HCT116 (cell line): ENCODE results near the gene UQCRQ. TPM values are rescaled to one million over a fixed set of nuclear protein-coding genes. Genes with fewer than 3 reads are reported as not detected.

Source experiments
- ATAC-seq: fragments of 200-7000 bp; cut with Tn5 transposase; 2 replicates; pipeline ENCODE4 v1.9.1; 2020; ENCODE audit warnings: mild to moderate bottlenecking, moderate library complexity
- BruUV-seq: library from RNA; stranded (reverse); fragments of 400-500 nt; replicated peaks from 2 replicates; lab custom pipeline; 2021; lab: Mats Ljungman, UMichigan
- CTCF ChIA-PET: fragments of 300-600 bp; sonication (Branson Sonifier 250); formaldehyde crosslinking; loops from one replicate; lab custom pipeline; 2021; ENCODE audit warnings: antibody characterized with exemption; lab: Charles Lee
- POLR2A ChIA-PET: fragments of 300-600, 350-600 bp; sonication (Branson Sonifier 250); formaldehyde crosslinking; loops from one replicate; lab custom pipeline; 2021; ENCODE audit warnings: antibody characterized with exemption; lab: Charles Lee
- RAD21 ChIA-PET, 2 experiments: fragments of 300-600 bp; sonication (Branson Sonifier 250); formaldehyde crosslinking; loops; one replicate each; lab custom pipeline; 2023; ENCODE audit warnings: low total read pairs in 2 of 2; ENCODE audit not compliant: uncharacterized antibody in 2 of 2, unreplicated experiment in 2 of 2, low non-redundant PET in 1 of 2; lab: Charles Lee
- DNase-seq: peaks from one replicate; pipeline ENCODE4 v3.0.0-alpha.2; 2010; ENCODE audit warnings: low read depth, low spot score
- H2AFZ ChIP-seq: fragments of 200-600 bp; shearing (Covaris generic), sonication (generic); 2 replicates; pipeline ENCODE4 v1.6.1; 2017; ENCODE audit warnings: low read depth, mixed run types, mixed read lengths, antibody characterized with exemption, low read length; ENCODE audit not compliant: poor library complexity, severe bottlenecking
- H3K27ac ChIP-seq: 2 replicates; pipeline ENCODE4 v1.5.1; 2012; ENCODE audit warnings: low read depth, low read length
- H3K27me3 ChIP-seq: fragments of 200-600 bp; sonication (generic); 2 replicates; pipeline ENCODE4 v1.6.1; 2016; ENCODE audit warnings: mixed run types, low read length, mixed read lengths; ENCODE audit not compliant: insufficient read depth
- H3K36me3 ChIP-seq, 2 experiments: fragments of 200-500 bp in 1 of 2; fragments of 200-600 bp in 1 of 2; sonication (Bioruptor generic) in 1 of 2; sonication (generic) in 1 of 2; 2 replicates each; pipeline versions ENCODE4 v1.5.1 to v1.6.1; 2014 to 2016; ENCODE audit warnings: low read length in 2 of 2, inconsistent platforms in 1 of 2, mixed read lengths in 1 of 2, mixed run types in 1 of 2; ENCODE audit not compliant: insufficient read depth in 2 of 2, control insufficient read depth in 1 of 2
- H3K4me1 ChIP-seq, 2 experiments: fragments of 200-600 bp in 1 of 2; sonication (generic) in 1 of 2; 2 replicates each; pipeline versions ENCODE4 v1.5.1 to v1.6.1; 2012 to 2017; ENCODE audit warnings: low read length in 2 of 2, inconsistent platforms in 1 of 2, mild to moderate bottlenecking in 1 of 2, mixed read lengths in 1 of 2, mixed run types in 1 of 2, moderate library complexity in 1 of 2; ENCODE audit not compliant: insufficient read depth in 2 of 2, control insufficient read depth in 1 of 2
- H3K4me2 ChIP-seq: fragments of 200-600 bp; sonication (generic); 2 replicates; pipeline ENCODE4 v1.6.1; 2017; ENCODE audit warnings: mixed run types, low read length, mixed read lengths
- H3K4me3 ChIP-seq, 2 experiments: fragments of 200-600 bp in 1 of 2; sonication (generic) in 1 of 2; replicated peaks in 1 of 2; 2 replicates each; pipeline ENCODE4 v1.5.1; 2011 to 2016; ENCODE audit warnings: low read length in 2 of 2, control low read depth in 1 of 2, low read depth in 1 of 2, mild to moderate bottlenecking in 1 of 2, mixed read lengths in 1 of 2, mixed run types in 1 of 2
- H3K79me2 ChIP-seq: fragments of 200-600 bp; sonication (generic); 2 replicates; pipeline ENCODE4 v1.6.1; 2017; ENCODE audit warnings: mild to moderate bottlenecking, mixed run types, low read length, moderate library complexity, mixed read lengths; ENCODE audit not compliant: insufficient read depth
- H3K9ac ChIP-seq: fragments of 200-600 bp; sonication (generic); 2 replicates; pipeline ENCODE4 v1.6.1; 2016; ENCODE audit warnings: low read length, mixed read lengths
- H3K9me2 ChIP-seq: fragments of 200-600 bp; sonication (generic), shearing (Covaris generic); 2 replicates; pipeline ENCODE4 v1.6.1; 2017; ENCODE audit warnings: mixed run types, mild to moderate bottlenecking, moderate library complexity; ENCODE audit not compliant: insufficient read depth
- H3K9me3 ChIP-seq, 2 experiments: fragments of 200-500 bp in 1 of 2; fragments of 200-600 bp in 1 of 2; sonication (Bioruptor generic) in 1 of 2; sonication (generic) in 1 of 2; 2 replicates each; pipeline ENCODE4 v1.6.1; 2014 to 2017; ENCODE audit warnings: low read length in 2 of 2, mixed read lengths in 2 of 2, inconsistent platforms in 1 of 2, low read depth in 1 of 2, mild to moderate bottlenecking in 1 of 2, mixed run types in 1 of 2, moderate library complexity in 1 of 2; ENCODE audit not compliant: control insufficient read depth in 1 of 2, insufficient read depth in 1 of 2
- H4K20me1 ChIP-seq: fragments of 200-600 bp; sonication (generic), shearing (Covaris generic); 2 replicates; pipeline ENCODE4 v1.6.1; 2017; ENCODE audit warnings: mixed run types, mild to moderate bottlenecking, moderate library complexity; ENCODE audit not compliant: insufficient read depth
- CEBPB ChIP-seq: IDR thresholded peaks from 2 replicates; pipeline ENCODE4 v1.6.1; 2012; ENCODE audit warnings: low read depth
- EGR1 ChIP-seq: IDR thresholded peaks from 2 replicates; pipeline ENCODE4 v1.6.1; 2012; ENCODE audit warnings: low read depth
- ELF1 ChIP-seq: IDR thresholded peaks from 2 replicates; pipeline ENCODE4 v1.6.1; 2012; ENCODE audit warnings: low read depth, borderline replicate concordance
- EZH2 ChIP-seq: fragments of 200-600 bp; sonication (generic); IDR thresholded peaks from 2 replicates; pipeline ENCODE4 v1.6.1; 2017; ENCODE audit warnings: antibody characterized with exemption, mixed run types
- FOSL1 ChIP-seq: IDR thresholded peaks from 2 replicates; pipeline ENCODE4 v1.6.1; 2012; ENCODE audit warnings: low read depth
- JUND ChIP-seq: IDR thresholded peaks from 2 replicates; pipeline ENCODE4 v1.6.1; 2012
- POLR2A ChIP-seq: IDR thresholded peaks from 2 replicates; pipeline ENCODE4 v1.7.0; 2011; ENCODE audit warnings: borderline replicate concordance; ENCODE audit not compliant: insufficient read depth, insufficient read length; ENCODE audit errors: extremely low read depth
- POLR2AphosphoS5 ChIP-seq: IDR thresholded peaks from 2 replicates; pipeline ENCODE4 v1.6.1; 2011; ENCODE audit warnings: mild to moderate bottlenecking, low read depth, low read length, moderate library complexity
- RAD21 ChIP-seq: IDR thresholded peaks from 2 replicates; pipeline ENCODE4 v1.6.1; 2012; ENCODE audit warnings: low read depth, mild to moderate bottlenecking
- SP1 ChIP-seq: IDR thresholded peaks from 2 replicates; pipeline ENCODE4 v1.6.1; 2012; ENCODE audit warnings: low read depth
- SRF ChIP-seq: IDR thresholded peaks from 2 replicates; pipeline ENCODE4 v1.6.1; 2012; ENCODE audit warnings: low read depth
- ZNF274 ChIP-seq: fragments of 200-500 bp; sonication (Bioruptor generic); IDR thresholded peaks from 2 replicates; pipeline ENCODE4 v1.6.1; 2014; ENCODE audit warnings: mild to moderate bottlenecking, low read depth, low read length, inconsistent platforms
- intact Hi-C: fragments of 100-400 bp; cut with micrococcal nuclease; formaldehyde crosslinking; loops from 2 replicates; pipeline ENCODE4 v1.10.0; 2022
- total RNA-seq: library from RNA; stranded (reverse); gene quantifications from one replicate; pipeline ENCODE4 v1.2.1, GENCODE V29; 2021; ENCODE audit not compliant: unreplicated experiment
- TF ChIP-seq, protein P1 (sequence below): IDR thresholded peaks from 2 replicates; pipeline ENCODE4 v1.6.1; 2012

UQCRQ gene
- total RNA-seq, 1 experiment from 2014 or later: 528 TPM

DNA sequence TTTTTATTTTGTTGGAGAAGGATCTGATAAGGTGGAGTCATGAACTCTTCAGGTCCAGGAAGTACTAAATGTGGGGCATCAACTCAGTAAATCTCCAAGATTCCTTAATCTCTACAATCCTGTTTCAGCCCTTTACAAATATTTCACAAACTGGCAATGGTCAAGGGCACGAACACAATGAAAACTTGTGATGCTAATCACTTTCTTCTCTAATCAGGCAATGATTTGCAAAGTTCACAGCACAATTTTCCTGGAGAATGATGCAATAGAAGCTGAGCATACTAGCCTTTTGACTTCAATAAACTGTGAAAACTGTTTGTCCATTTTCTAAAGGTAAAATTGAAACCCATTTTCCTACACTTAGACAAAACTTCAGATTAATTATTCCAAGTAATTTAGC lies 17.1 kb upstream of the UQCRQ start:
- Histone ChIP-seq H3K9me2 (no peaks in the 10 kb centered on the region), H3K4me3 (no peak overlapping the region), H3K27me3 (no peaks in the 10 kb centered on the region), H3K4me2 (no peak overlapping the region), H3K4me1 (no peaks in the 10 kb centered on the region), H3K9ac (no peak overlapping the region), H3K36me3 (no peaks in the 10 kb centered on the region), H3K27ac (no peak overlapping the region), H4K20me1 (no peaks in the 10 kb centered on the region), H3K9me3 (no peaks in the 10 kb centered on the region), H2AFZ (no peak overlapping the region), H3K79me2 (no peaks in the 10 kb centered on the region)
- DNase-seq (no peak), ATAC-seq (no peak)
- ChIA-PET RAD21 (no interaction called here), POLR2A (no interaction called here), CTCF (no interaction called here)
- intact Hi-C loops: no loop called here
- TF ChIP-seq FOSL1 (no peak), RAD21 (no peak), CEBPB (no peak), EZH2 (no peak), POLR2AphosphoS5 (no peak), ELF1 (no peak), ZNF274 (no peak), SP1 (no peak), SRF (no peak), JUND (no peak), POLR2A (no peak), EGR1 (no peak)
- no TSS peak for BruUV-seq

- H3K27me3 ChIP-seq: no peaks in the 10 kb centered on the region
- H3K9ac ChIP-seq: no peak overlapping the region
- H3K27ac ChIP-seq: no peak overlapping the region
- no peaks in the 10 kb centered on the region for H3K79me2 ChIP-seq
- no peak overlapping the region for H3K4me2 ChIP-seq
- no peak overlapping the region for H2AFZ ChIP-seq
- no TSS peak for BruUV-seq
- H3K4me3 ChIP-seq: no peak overlapping the region
- no peaks in the 10 kb centered on the region for H3K4me1 ChIP-seq
- TF ChIP-seq EGR1: no peak
- TF ChIP-seq ELF1: no peak
- TF ChIP-seq, protein P1, sequence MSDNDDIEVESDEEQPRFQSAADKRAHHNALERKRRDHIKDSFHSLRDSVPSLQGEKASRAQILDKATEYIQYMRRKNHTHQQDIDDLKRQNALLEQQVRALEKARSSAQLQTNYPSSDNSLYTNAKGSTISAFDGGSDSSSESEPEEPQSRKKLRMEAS: no peak
- DNase-seq: no peak
- no peaks in the 10 kb centered on the region for H3K36me3 ChIP-seq
- H3K9me2 ChIP-seq: no peaks in the 10 kb centered on the region
- RAD21 ChIA-PET: no interaction called here
- CTCF ChIA-PET: interaction anchor here (1.3 kb wide), 1 partner anchor 30 kb away, joined by 3 read pairs; no protein-coding TSS in a partner anchor
- no peaks in the 10 kb centered on the region for H3K9me3 ChIP-seq
- no peaks in the 10 kb centered on the region for H4K20me1 ChIP-seq
- POLR2A ChIA-PET: no interaction called here
- intact Hi-C loops: no loop called here
- ATAC-seq: no peak
These were observed 16.4 kb upstream of the UQCRQ start for GRCh38 chr5:132850066-132850465.
